ENCODE measurements around the gene GCSAM.

GRCh38 chr3:112140584-112140983 lies 7.5 kb upstream of the GCSAM start:
- TF ChIP-seq SP1 (IDR thresholded peaks at IDR 0.05) (no peak), NFRKB (IDR thresholded peaks at IDR 0.05) (no peak), FOXK2 (IDR thresholded peaks at IDR 0.05) (no peak)

Data from HEK293T (cell line).